GM12865 (cell line): Measurements from ENCODE around the gene EPB41.
"Not testable (repeated sequence)": the region's sequence is repeated elsewhere in the genome, so short reads cannot be mapped to it uniquely, and the experiment has no call there.

ENCODE experiments used
- DNase-seq: peaks from one replicate; pipeline ENCODE4 v3.0.0; 2010; ENCODE audit warnings: low read depth
- H3K4me3 ChIP-seq: 2 replicates; pipeline ENCODE4 v1.5.1; 2011; ENCODE audit warnings: mild to moderate bottlenecking, low read depth, low read length, control low read depth
- CTCF ChIP-seq: IDR thresholded peaks from 2 replicates; pipeline ENCODE4 v1.5.1; 2011; ENCODE audit warnings: low read length, control low read depth, low read depth, inconsistent platforms; ENCODE audit not compliant: insufficient read depth; ENCODE audit errors: missing control alignments

The EPB41 gene

GRCh38 chr1:29125788-29126187, 211.4 kb downstream of the EPB41 start:
- H3K4me3 ChIP-seq, result no peak overlapping the region
- DNase-seq, result no peak
- TF ChIP-seq CTCF, result no peak

GRCh38 chr1:29126198-29126597, 211.8 kb downstream of the EPB41 start:
- DNase-seq, result no peak
- TF ChIP-seq CTCF, result no peak
- no peak overlapping the region for H3K4me3 ChIP-seq

GRCh38 chr1:29128739-29129138, 214.4 kb downstream of the EPB41 start:
- H3K4me3 ChIP-seq, result no peak overlapping the region
- no peak for DNase-seq
- no peak for TF ChIP-seq CTCF

GRCh38 chr1:29129916-29130315, 215.5 kb downstream of the EPB41 start:
- H3K4me3 ChIP-seq, result no peak overlapping the region
- TF ChIP-seq CTCF, result no peak
- DNase-seq, result no peak

GRCh38 chr1:29131056-29131455, 216.7 kb downstream of the EPB41 start:
- not testable (repeated sequence) for H3K4me3 ChIP-seq, DNase-seq

- TF ChIP-seq CTCF, result no peak
- no peak overlapping the region for H3K4me3 ChIP-seq
- no peak for DNase-seq
Measured at GRCh38 chr1:29133861-29134694, 219.7 kb downstream of the EPB41 start.

- no peak overlapping the region for H3K4me3 ChIP-seq
Measured at GRCh38 chr1:29134695-29135028, 220.3 kb downstream of the EPB41 start.

More at GRCh38 chr1:29134695-29135028, 220.3 kb downstream of the EPB41 start:
- DNase-seq, result no peak
- TF ChIP-seq CTCF, result no peak
